Mesendoderm (in vitro differentiated cells): ENCODE data around the gene C13orf42.

Experiments
- DNase-seq: peaks from one replicate; pipeline ENCODE4 v3.0.0; 2013
- H2AK5ac ChIP-seq: 2 replicates; pipeline ENCODE4 v1.6.1; 2013; ENCODE audit warnings: low read length, inconsistent platforms
- H2BK120ac ChIP-seq: 2 replicates; pipeline ENCODE4 v1.6.1; 2013; ENCODE audit warnings: low read depth, mild to moderate bottlenecking, low read length, moderate library complexity, mixed read lengths
- H2BK15ac ChIP-seq: replicated peaks from 2 replicates; pipeline ENCODE4 v1.6.1; 2013; ENCODE audit warnings: low read depth, mild to moderate bottlenecking, moderate library complexity
- H2BK5ac ChIP-seq: 2 replicates; pipeline ENCODE4 v1.6.1; 2013; ENCODE audit warnings: low read length, inconsistent platforms
- H3K18ac ChIP-seq: 2 replicates; pipeline ENCODE4 v1.6.1; 2013; ENCODE audit warnings: mild to moderate bottlenecking, low read length, mixed read lengths
- H3K23ac ChIP-seq: one replicate; pipeline ENCODE4 v1.6.1; 2013; ENCODE audit warnings: low read length
- H3K27ac ChIP-seq: 2 replicates; pipeline ENCODE4 v1.5.1; 2013; ENCODE audit warnings: low read depth, mild to moderate bottlenecking, inconsistent platforms, low read length, moderate library complexity
- H3K27me3 ChIP-seq: 2 replicates; pipeline ENCODE4 v1.6.1; 2013; ENCODE audit warnings: low read length, control low read depth, mild to moderate bottlenecking, inconsistent platforms; ENCODE audit not compliant: insufficient read depth, poor library complexity
- H3K36me3 ChIP-seq: 2 replicates; pipeline ENCODE4 v1.6.1; 2013; ENCODE audit warnings: low read length, inconsistent platforms; ENCODE audit not compliant: control insufficient read depth, insufficient read depth
- H3K4ac ChIP-seq: one replicate; pipeline ENCODE4 v1.6.1; 2013; ENCODE audit warnings: low read depth, mild to moderate bottlenecking, low read length, moderate library complexity
- H3K4me1 ChIP-seq: 2 replicates; pipeline ENCODE4 v1.6.1; 2013; ENCODE audit warnings: low read depth, low read length, inconsistent platforms; ENCODE audit not compliant: control insufficient read depth
- H3K4me2 ChIP-seq: 2 replicates; pipeline ENCODE4 v1.6.1; 2013; ENCODE audit warnings: low read length
- H3K4me3 ChIP-seq: 2 replicates; pipeline ENCODE4 v1.5.1; 2013; ENCODE audit warnings: mild to moderate bottlenecking, low read length
- H3K56ac ChIP-seq: one replicate; pipeline ENCODE4 v1.6.1; 2013; ENCODE audit warnings: low read length
- H3K79me1 ChIP-seq: 2 replicates; pipeline ENCODE4 v1.6.1; 2013; ENCODE audit warnings: low read length, inconsistent platforms
- H3K79me2 ChIP-seq: 2 replicates; pipeline ENCODE4 v1.6.1; 2013; ENCODE audit warnings: mild to moderate bottlenecking, low read length; ENCODE audit not compliant: control insufficient read depth, insufficient read depth
- H3K9ac ChIP-seq: 2 replicates; pipeline ENCODE4 v1.6.1; 2013; ENCODE audit warnings: low read length, inconsistent platforms
- H4K5ac ChIP-seq: one replicate; pipeline ENCODE4 v1.6.1; 2013; ENCODE audit warnings: low read length
- H4K8ac ChIP-seq: one replicate; pipeline ENCODE4 v1.6.1; 2013; ENCODE audit warnings: low read depth, mild to moderate bottlenecking, control low read depth, low read length, moderate library complexity
- WGBS: extraction: QIAGEN DNeasy Blood & Tissue Kit; methylation state at CpG from one replicate; pipeline ENCODE4 v1.1.7; 2013; ENCODE audit warnings: low lambda C conversion rate, missing lambda C conversion rate; ENCODE audit not compliant: insufficient coverage; ENCODE audit errors: extremely low coverage; 5-methylcytosine and 5-hydroxymethylcytosine counted together

Gene C13orf42

DNA sequence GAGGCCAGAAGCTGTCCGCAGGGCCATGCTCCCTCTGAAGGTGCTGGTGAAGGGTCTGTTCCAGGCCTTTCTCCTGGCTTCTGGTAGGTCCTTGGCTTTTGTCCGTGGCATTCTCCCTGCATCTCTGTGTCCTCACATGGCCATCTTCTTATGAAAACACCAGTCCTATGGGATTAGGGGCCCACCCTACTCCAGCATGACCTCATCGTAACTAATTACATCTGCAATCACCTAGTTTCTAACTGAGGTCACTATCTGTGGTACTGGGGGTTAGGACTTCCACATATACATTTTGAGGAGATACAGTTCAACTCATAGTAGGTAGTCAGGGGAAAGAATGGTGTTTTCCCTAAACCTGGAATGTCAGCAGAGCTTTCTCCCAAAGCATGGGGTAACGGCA lies 3.1 kb downstream of the C13orf42 start:
- no peak for DNase-seq
- no peak overlapping the region for H3K27ac ChIP-seq
- no CpG with 5 or more reads among the region's 4 CpGs for WGBS
- H2BK120ac ChIP-seq = no peak overlapping the region
- no peak overlapping the region for H4K5ac ChIP-seq
- H3K79me1 ChIP-seq = no peaks in the 10 kb centered on the region
- H3K4ac ChIP-seq = no peak overlapping the region
- no peak overlapping the region for H4K8ac ChIP-seq
- no peak overlapping the region for H3K18ac ChIP-seq
- H2BK5ac ChIP-seq = no peak overlapping the region
- H3K27me3 ChIP-seq = no peaks in the 10 kb centered on the region
- no peak overlapping the region for H3K4me3 ChIP-seq
- peaks cover 1% of the 10 kb centered on the region for H3K4me1 ChIP-seq
- no peak overlapping the region for H3K4me2 ChIP-seq
- H3K56ac ChIP-seq = no peak overlapping the region
- no peak overlapping the region for H2AK5ac ChIP-seq
- no peak overlapping the region for H2BK15ac ChIP-seq
- no peak overlapping the region for H3K9ac ChIP-seq
- H3K79me2 ChIP-seq = no peaks in the 10 kb centered on the region
- H3K36me3 ChIP-seq = no peaks in the 10 kb centered on the region
- no peak overlapping the region for H3K23ac ChIP-seq

DNA sequence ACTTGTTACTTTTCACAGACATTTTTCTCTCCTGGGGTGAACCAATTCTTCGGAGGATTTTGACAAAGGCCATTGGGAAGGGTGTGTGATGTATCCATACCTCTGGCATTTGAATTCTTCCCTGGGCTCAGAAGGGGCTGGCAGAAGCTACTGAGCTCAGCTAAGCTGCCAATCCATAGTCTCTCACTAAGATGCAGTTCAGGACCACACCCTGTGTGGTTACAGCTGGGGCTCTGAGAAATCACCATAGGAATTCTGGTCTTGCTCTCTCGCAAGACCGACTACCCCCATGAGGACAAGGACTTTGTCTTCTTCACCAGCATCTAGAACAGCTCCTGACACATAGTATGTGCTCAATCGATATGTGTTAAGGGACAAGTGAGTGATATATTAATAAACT lies 6.0 kb downstream of the C13orf42 start:
- DNase-seq = peak; percentile 26
- no peak overlapping the region for H3K56ac ChIP-seq
- H3K27ac ChIP-seq = no peak overlapping the region
- no peaks in the 10 kb centered on the region for H3K79me1 ChIP-seq
- no peak overlapping the region for H3K4me2 ChIP-seq
- H3K18ac ChIP-seq = no peak overlapping the region
- no peak overlapping the region for H2BK120ac ChIP-seq
- H2BK5ac ChIP-seq = no peak overlapping the region
- H2AK5ac ChIP-seq = no peak overlapping the region
- no peak overlapping the region for H4K8ac ChIP-seq
- no peak overlapping the region for H3K23ac ChIP-seq
- peaks cover 5% of the 10 kb centered on the region for H3K4me1 ChIP-seq
- no CpG with 5 or more reads among the region's 4 CpGs for WGBS
- no peaks in the 10 kb centered on the region for H3K79me2 ChIP-seq
- H3K36me3 ChIP-seq = no peaks in the 10 kb centered on the region
- no peak overlapping the region for H3K4ac ChIP-seq
- H2BK15ac ChIP-seq = no peak overlapping the region
- H3K4me3 ChIP-seq = no peak overlapping the region
- H4K5ac ChIP-seq = no peak overlapping the region
- H3K27me3 ChIP-seq = no peaks in the 10 kb centered on the region
- no peak overlapping the region for H3K9ac ChIP-seq

DNA sequence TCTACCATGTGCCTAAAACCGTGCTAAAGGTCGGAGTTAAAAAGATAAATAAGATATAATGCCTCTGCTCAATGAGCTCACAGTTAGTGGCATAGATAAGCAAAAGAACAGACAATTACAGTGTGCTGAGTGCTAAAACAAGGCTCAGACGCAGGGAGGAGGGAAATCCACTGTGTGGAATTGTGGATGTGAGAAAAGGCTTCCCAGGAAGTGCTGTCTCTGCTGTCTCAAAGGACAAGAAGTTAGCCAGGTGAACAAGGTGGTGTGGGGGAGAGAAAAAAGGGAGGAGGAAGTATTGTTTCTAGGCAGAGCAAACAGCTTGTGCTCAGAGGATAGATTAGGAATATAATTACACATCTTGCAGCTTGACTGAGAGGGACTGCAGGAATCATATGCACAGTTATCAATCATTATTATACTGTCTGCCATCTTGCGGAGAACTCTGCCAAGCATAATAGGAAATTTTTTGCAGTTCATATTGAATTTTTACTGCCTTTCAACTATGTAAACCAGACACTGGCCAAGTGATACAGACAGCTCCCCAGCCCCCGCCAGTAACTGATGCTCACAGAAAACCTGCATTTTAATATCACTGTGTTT lies 9.3 kb downstream of the C13orf42 start:
- Histone ChIP-seq H3K18ac (no peak overlapping the region), H3K27me3 (no peaks in the 10 kb centered on the region), H4K8ac (no peak overlapping the region), H3K36me3 (no peaks in the 10 kb centered on the region), H3K4me1 (peaks cover 9% of the 10 kb centered on the region), H4K5ac (no peak overlapping the region), H3K27ac (peak overlapping the region; percentile 8), H3K4me2 (no peak overlapping the region), H3K79me1 (no peaks in the 10 kb centered on the region), H2AK5ac (no peak overlapping the region), H3K79me2 (no peaks in the 10 kb centered on the region), H3K56ac (no peak overlapping the region), H2BK15ac (no peak overlapping the region), H2BK120ac (no peak overlapping the region), H3K9ac (no peak overlapping the region), H2BK5ac (no peak overlapping the region), H3K23ac (no peak overlapping the region), H3K4me3 (no peak overlapping the region), H3K4ac (no peak overlapping the region)
- WGBS = no CpG with 5 or more reads among the region's 5 CpGs
- peak; percentile 86 for DNase-seq

DNA sequence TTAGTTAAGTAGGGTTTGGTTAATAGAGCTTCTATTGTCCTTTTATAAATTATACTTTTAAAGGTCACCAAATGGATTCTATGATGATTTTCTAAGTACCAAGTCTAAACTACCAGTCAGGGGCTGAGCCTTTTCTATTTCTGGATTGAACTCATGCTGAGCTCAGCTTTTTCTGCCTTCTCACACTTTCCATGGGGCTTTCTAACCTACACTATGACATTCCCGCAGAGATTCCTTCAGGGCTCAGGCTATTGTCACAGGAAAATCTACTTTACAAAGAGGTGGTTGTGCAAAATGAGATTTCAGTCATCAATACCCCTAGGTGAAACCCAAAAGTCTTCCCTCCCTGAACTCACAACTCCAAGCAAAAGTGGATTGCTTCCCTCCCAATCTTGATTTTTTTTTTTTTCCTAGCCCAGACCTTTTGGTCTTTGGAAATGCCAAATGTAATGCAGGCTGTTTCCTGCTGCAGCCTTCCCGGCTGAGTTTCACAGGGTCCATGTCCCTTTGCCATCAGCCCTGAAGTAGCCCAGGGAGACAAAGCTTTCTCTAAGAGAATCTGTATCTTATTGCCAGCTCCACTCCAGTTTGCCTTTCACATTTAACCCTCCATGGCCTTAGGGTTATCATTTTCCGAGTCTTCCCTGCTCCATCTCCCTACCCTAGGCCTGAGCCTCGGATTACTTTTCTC lies 13.6 kb downstream of the C13orf42 start:
- Histone ChIP-seq H3K36me3 (no peaks in the 10 kb centered on the region), H2BK120ac (no peak overlapping the region), H3K4ac (no peak overlapping the region), H3K23ac (no peak overlapping the region), H4K8ac (no peak overlapping the region), H2BK5ac (no peak overlapping the region), H3K4me3 (no peak overlapping the region), H2BK15ac (no peak overlapping the region), H3K79me2 (no peaks in the 10 kb centered on the region), H3K79me1 (no peaks in the 10 kb centered on the region), H3K27me3 (no peaks in the 10 kb centered on the region), H4K5ac (no peak overlapping the region), H3K56ac (peak overlapping the region; percentile 59), H3K9ac (peak overlapping the region; percentile 4), H3K27ac (peak overlapping the region; percentile 16), H3K18ac (no peak overlapping the region), H3K4me1 (peaks cover 5% of the 10 kb centered on the region), H3K4me2 (no peak overlapping the region), H2AK5ac (no peak overlapping the region)
- peak; percentile 55 for DNase-seq
- no CpG with 5 or more reads among the region's 4 CpGs for WGBS

DNA sequence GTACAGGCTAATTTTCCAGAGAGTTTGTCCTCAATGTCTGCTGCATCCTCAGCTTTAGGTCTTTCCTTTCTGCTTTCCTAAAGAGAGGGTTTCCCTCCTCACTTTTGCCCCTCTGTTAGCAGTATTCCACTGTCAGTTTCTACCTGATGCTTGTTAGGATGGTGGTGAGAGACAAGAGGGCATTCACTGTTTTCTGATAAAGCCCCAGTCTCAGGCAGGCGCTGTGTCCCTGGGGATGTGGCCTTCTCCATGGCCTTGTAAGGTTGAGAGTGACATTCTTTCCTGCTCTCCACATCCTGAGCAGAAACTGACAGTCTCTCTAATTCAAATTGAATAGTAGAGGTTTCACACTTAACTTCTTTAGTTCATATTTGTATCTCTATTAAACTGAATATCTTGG lies 14.9 kb downstream of the C13orf42 start:
- Histone ChIP-seq H3K18ac (no peak overlapping the region), H3K79me1 (no peaks in the 10 kb centered on the region), H4K5ac (no peak overlapping the region), H3K56ac (no peak overlapping the region), H2AK5ac (no peak overlapping the region), H4K8ac (no peak overlapping the region), H2BK15ac (no peak overlapping the region), H3K23ac (no peak overlapping the region), H2BK120ac (no peak overlapping the region), H3K9ac (no peak overlapping the region), H3K4me3 (no peak overlapping the region), H3K27ac (no peak overlapping the region), H3K79me2 (no peaks in the 10 kb centered on the region), H3K27me3 (no peaks in the 10 kb centered on the region), H3K36me3 (no peaks in the 10 kb centered on the region), H2BK5ac (no peak overlapping the region), H3K4me2 (no peak overlapping the region), H3K4me1 (peaks cover 4% of the 10 kb centered on the region), H3K4ac (no peak overlapping the region)
- peak; percentile 78 for DNase-seq
- WGBS = no CpG with 5 or more reads among the region's 1 CpG

DNA sequence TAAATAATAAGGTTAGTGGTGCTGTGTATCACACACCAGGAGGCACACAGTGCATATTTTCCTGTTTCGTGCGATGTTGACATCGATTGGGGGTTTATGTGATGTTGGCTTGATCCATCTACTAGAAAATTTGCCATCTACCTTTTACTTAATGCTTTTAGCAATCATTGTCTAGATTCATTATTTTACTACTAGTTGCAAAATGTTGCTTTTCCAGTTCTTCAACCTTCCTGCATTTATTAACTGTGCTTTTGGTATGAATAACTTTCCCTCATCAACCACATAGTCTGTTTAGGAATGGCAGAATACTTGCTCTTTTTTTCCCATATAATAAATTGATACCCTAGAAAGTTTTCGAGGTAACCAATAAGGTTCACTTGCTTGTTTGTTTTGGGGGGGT lies 17.5 kb downstream of the C13orf42 start:
- Histone ChIP-seq H3K56ac (no peak overlapping the region), H3K27ac (no peak overlapping the region), H3K4ac (no peak overlapping the region), H3K79me2 (no peaks in the 10 kb centered on the region), H3K4me2 (no peak overlapping the region), H3K79me1 (no peaks in the 10 kb centered on the region), H3K9ac (no peak overlapping the region), H3K18ac (no peak overlapping the region), H2AK5ac (no peak overlapping the region), H4K8ac (no peak overlapping the region), H4K5ac (no peak overlapping the region), H3K36me3 (no peaks in the 10 kb centered on the region), H3K27me3 (no peaks in the 10 kb centered on the region), H2BK15ac (no peak overlapping the region), H3K4me1 (peaks cover 4% of the 10 kb centered on the region), H3K23ac (no peak overlapping the region), H2BK120ac (no peak overlapping the region), H3K4me3 (no peak overlapping the region), H2BK5ac (no peak overlapping the region)
- no peak for DNase-seq
- WGBS = no CpG with 5 or more reads among the region's 4 CpGs
